Naive B cell (primary cell): ENCODE data around the gene OPALIN. TPM values are rescaled to one million over a fixed set of nuclear protein-coding genes. Genes with fewer than 3 reads are reported as not detected.

Experiments
- ATAC-seq, 2 donors: fragments of 150-1000 bp; cut with Tn5 transposase; 2 replicates each; pipeline ENCODE4 v1.10.0; 2021; ENCODE audit warnings: low read depth in 2 of 2, mild to moderate bottlenecking in 2 of 2, moderate library complexity in 2 of 2
- DNase-seq: peaks from one replicate; pipeline ENCODE4 v3.0.0; 2022
- H3K27ac Mint-ChIP-seq, 6 donors: one replicate each; pipeline ENCODE4 v1.8.0; 2020 to 2022; ENCODE audit warnings: mild to moderate bottlenecking in 6 of 6, mixed read lengths in 6 of 6, moderate library complexity in 5 of 6, inconsistent platforms in 2 of 6
- H3K27me3 Mint-ChIP-seq, 3 donors: one replicate each; pipeline ENCODE4 v1.8.0; 2021 to 2022; ENCODE audit warnings: mixed read lengths in 3 of 3, mild to moderate bottlenecking in 1 of 3
- H3K36me3 Mint-ChIP-seq, 2 donors: one replicate each; pipeline ENCODE4 v1.8.0; 2020 to 2022; ENCODE audit warnings: mixed read lengths in 2 of 2, inconsistent platforms in 1 of 2, mild to moderate bottlenecking in 1 of 2
- H3K4me1 Mint-ChIP-seq, 3 donors: one replicate each; pipeline ENCODE4 v1.8.0; 2020 to 2022; ENCODE audit warnings: mixed read lengths in 3 of 3, inconsistent platforms in 1 of 3, mild to moderate bottlenecking in 1 of 3, moderate library complexity in 1 of 3
- H3K4me3 Mint-ChIP-seq, 8 donors: one replicate each; pipeline ENCODE4 v1.8.0; 2020 to 2022; ENCODE audit warnings: mild to moderate bottlenecking in 8 of 8, mixed read lengths in 8 of 8, moderate library complexity in 8 of 8, inconsistent platforms in 2 of 8
- H3K9me3 Mint-ChIP-seq, 7 donors: one replicate each; pipeline ENCODE4 v1.8.0; 2020 to 2022; ENCODE audit warnings: mixed read lengths in 7 of 7, mild to moderate bottlenecking in 5 of 7, inconsistent platforms in 2 of 7, moderate library complexity in 1 of 7
- polyA plus RNA-seq, 6 donors: library from polyadenylated mRNA; unstranded; fragments of 300-500 nt; fragmentation: Illumina TruSeq; gene quantifications; one replicate each; pipeline ENCODE4 v1.2.3, GENCODE V29; 2021; ENCODE audit warnings: low read depth in 6 of 6

Gene OPALIN
- polyA plus RNA-seq, 6 donors from 2014 or later, result not detected

- DNase-seq (no peak), ATAC-seq (no peak)
- H3K4me1 Mint-ChIP-seq, result peaks cover 9 to 15% (median 13%) of the 10 kb centered on the region in 3 donors
- peaks cover 0 to 7% (median 4%) of the 10 kb centered on the region in 3 donors for H3K27me3 Mint-ChIP-seq
- no peak overlapping the region for H3K4me3 Mint-ChIP-seq
- H3K27ac Mint-ChIP-seq, result peak overlapping the region in 2 of 6 donors; percentile 7 to 45
- peaks cover 0 to 7% (median 4%) of the 10 kb centered on the region in 7 donors for H3K9me3 Mint-ChIP-seq
- no peaks in the 10 kb centered on the region for H3K36me3 Mint-ChIP-seq
Measured at GRCh38 chr10:96341219-96342182, 17.3 kb downstream of the OPALIN start.

GRCh38 chr10:96339956-96340904, 18.6 kb downstream of the OPALIN start:
- ATAC-seq (peak; percentile 73 to 87), DNase-seq (peak; percentile 42)
- Mint-ChIP-seq H3K27ac (peak overlapping the region in 3 of 6 donors; percentile 19 to 80 (median 45)), H3K9me3 (no peaks in the 10 kb centered on the region), H3K4me1 (peaks cover 9 to 15% (median 13%) of the 10 kb centered on the region in 3 donors), H3K36me3 (no peaks in the 10 kb centered on the region), H3K4me3 (peak overlapping the region in 1 of 8 donors; percentile 18), H3K27me3 (peaks cover 0 to 7% (median 4%) of the 10 kb centered on the region in 3 donors)

GRCh38 chr10:96339383-96339782, 19.4 kb downstream of the OPALIN start:
- H3K27me3 Mint-ChIP-seq, result peaks cover 0 to 7% (median 4%) of the 10 kb centered on the region in 3 donors
- no peak for ATAC-seq
- H3K9me3 Mint-ChIP-seq, result no peaks in the 10 kb centered on the region
- no peak overlapping the region for H3K4me3 Mint-ChIP-seq
- peak overlapping the region in 1 of 6 donors; percentile 45 for H3K27ac Mint-ChIP-seq
- H3K4me1 Mint-ChIP-seq, result peaks cover 8 to 14% (median 11%) of the 10 kb centered on the region in 3 donors
- DNase-seq, result no peak
- no peaks in the 10 kb centered on the region for H3K36me3 Mint-ChIP-seq

- no peak overlapping the region for H3K27ac Mint-ChIP-seq
- H3K36me3 Mint-ChIP-seq, result no peaks in the 10 kb centered on the region
- no peaks in the 10 kb centered on the region for H3K9me3 Mint-ChIP-seq
- H3K4me3 Mint-ChIP-seq, result no peak overlapping the region
- DNase-seq (no peak), ATAC-seq (no peak)
- H3K27me3 Mint-ChIP-seq, result peaks cover 0 to 13% (median 4%) of the 10 kb centered on the region in 3 donors
- peaks cover 0 to 4% (median 1%) of the 10 kb centered on the region in 3 donors for H3K4me1 Mint-ChIP-seq
Measured at GRCh38 chr10:96338279-96338925, 20.4 kb downstream of the OPALIN start.

- Mint-ChIP-seq H3K9me3 (no peaks in the 10 kb centered on the region), H3K4me3 (no peak overlapping the region), H3K36me3 (no peaks in the 10 kb centered on the region), H3K4me1 (no peaks in the 10 kb centered on the region), H3K27ac (no peak overlapping the region), H3K27me3 (peaks cover 0 to 15% (median 4%) of the 10 kb centered on the region in 3 donors)
- DNase-seq (no peak), ATAC-seq (no peak)
Measured at GRCh38 chr10:96337106-96337505, 21.7 kb downstream of the OPALIN start.

- Mint-ChIP-seq H3K4me1 (no peaks in the 10 kb centered on the region), H3K27ac (no peak overlapping the region), H3K36me3 (no peaks in the 10 kb centered on the region), H3K9me3 (no peaks in the 10 kb centered on the region), H3K4me3 (no peak overlapping the region), H3K27me3 (peaks cover 6 to 15% (median 10%) of the 10 kb centered on the region in 3 donors)
- DNase-seq (no peak), ATAC-seq (no peak)
Measured at GRCh38 chr10:96334616-96335526, 23.9 kb downstream of the OPALIN start.

GRCh38 chr10:96333101-96333500, 25.7 kb downstream of the OPALIN start:
- H3K36me3 Mint-ChIP-seq, result no peaks in the 10 kb centered on the region
- H3K9me3 Mint-ChIP-seq, result no peaks in the 10 kb centered on the region
- ATAC-seq, result no peak
- no peak for DNase-seq
- no peaks in the 10 kb centered on the region for H3K4me1 Mint-ChIP-seq
- H3K27me3 Mint-ChIP-seq, result peaks cover 6 to 15% (median 14%) of the 10 kb centered on the region in 3 donors
- H3K27ac Mint-ChIP-seq, result no peak overlapping the region
- H3K4me3 Mint-ChIP-seq, result no peak overlapping the region

GRCh38 chr10:96327462-96327861, 31.3 kb downstream of the OPALIN start:
- H3K27me3 Mint-ChIP-seq, result peaks cover 3 to 10% (median 6%) of the 10 kb centered on the region in 3 donors
- H3K4me1 Mint-ChIP-seq, result no peaks in the 10 kb centered on the region
- ATAC-seq (no peak), DNase-seq (no peak)
- no peaks in the 10 kb centered on the region for H3K9me3 Mint-ChIP-seq
- H3K4me3 Mint-ChIP-seq, result no peak overlapping the region
- H3K36me3 Mint-ChIP-seq, result no peaks in the 10 kb centered on the region
- H3K27ac Mint-ChIP-seq, result no peak overlapping the region

GRCh38 chr10:96325719-96326373, 33.0 kb downstream of the OPALIN start:
- no peaks in the 10 kb centered on the region for H3K36me3 Mint-ChIP-seq
- H3K4me1 Mint-ChIP-seq, result no peaks in the 10 kb centered on the region
- DNase-seq (no peak), ATAC-seq (no peak)
- H3K27me3 Mint-ChIP-seq, result peaks cover 0 to 4% (median under 1%) of the 10 kb centered on the region in 3 donors
- H3K4me3 Mint-ChIP-seq, result no peak overlapping the region
- peak overlapping the region in 1 of 6 donors; percentile 42 for H3K27ac Mint-ChIP-seq
- no peaks in the 10 kb centered on the region for H3K9me3 Mint-ChIP-seq

GRCh38 chr10:96324447-96324846, 34.4 kb downstream of the OPALIN start:
- ATAC-seq, result no peak
- Mint-ChIP-seq H3K27ac (peak overlapping the region in 1 of 6 donors; percentile 35), H3K36me3 (no peaks in the 10 kb centered on the region), H3K9me3 (no peaks in the 10 kb centered on the region), H3K27me3 (peaks cover 0 to 4% (median 0%) of the 10 kb centered on the region in 3 donors), H3K4me3 (no peak overlapping the region), H3K4me1 (no peaks in the 10 kb centered on the region)
- DNase-seq, result no peak

GRCh38 chr10:96322275-96322674, 36.5 kb downstream of the OPALIN start:
- ATAC-seq (no peak), DNase-seq (no peak)
- no peak overlapping the region for H3K4me3 Mint-ChIP-seq
- H3K27me3 Mint-ChIP-seq, result no peaks in the 10 kb centered on the region
- H3K4me1 Mint-ChIP-seq, result no peaks in the 10 kb centered on the region
- H3K9me3 Mint-ChIP-seq, result no peaks in the 10 kb centered on the region
- H3K27ac Mint-ChIP-seq, result no peak overlapping the region
- no peaks in the 10 kb centered on the region for H3K36me3 Mint-ChIP-seq

- Mint-ChIP-seq H3K4me1 (no peaks in the 10 kb centered on the region), H3K27me3 (peaks cover 0 to 2% (median 1%) of the 10 kb centered on the region in 3 donors), H3K36me3 (no peaks in the 10 kb centered on the region), H3K4me3 (no peak overlapping the region), H3K9me3 (no peaks in the 10 kb centered on the region), H3K27ac (no peak overlapping the region)
- ATAC-seq (no peak), DNase-seq (no peak)
Measured at GRCh38 chr10:96321822-96322221, 37.0 kb downstream of the OPALIN start.
